ENCODE data around the gene YIF1B. TPM values are rescaled to one million over a fixed set of nuclear protein-coding genes. Genes with fewer than 3 reads are reported as not detected.
"Not testable (repeated sequence)": the region's sequence is repeated elsewhere in the genome, so short reads cannot be mapped to it uniquely, and the experiment has no call there.

The YIF1B gene
- total RNA-seq, 2 donors from 2014 or later: 70.3 TPM

- Mint-ChIP-seq H3K9me3 (no peaks in the 10 kb centered on the region), H3K36me3 (ENCODE audit: insufficient read depth in 2 of 2) (no peaks in the 10 kb centered on the region), H3K27ac (no peak overlapping the region), H3K4me1 (ENCODE audit: low read depth) (no peaks in the 10 kb centered on the region), H3K4me3 (no peak overlapping the region), H3K27me3 (ENCODE audit: low read depth) (peaks cover 6% of the 10 kb centered on the region)
- no peak for DNase-seq
- no peak for ATAC-seq (replicated peaks in 1 of 2)
These were observed 36.2 kb upstream of the YIF1B start for GRCh38 chr19:38351865-38352395.

- Mint-ChIP-seq H3K9me3 (no peaks in the 10 kb centered on the region), H3K27me3 (ENCODE audit: low read depth) (peaks cover 6% of the 10 kb centered on the region), H3K36me3 (ENCODE audit: insufficient read depth in 2 of 2) (no peaks in the 10 kb centered on the region), H3K4me1 (ENCODE audit: low read depth) (no peaks in the 10 kb centered on the region), H3K27ac (no peak overlapping the region), H3K4me3 (no peak overlapping the region)
- ATAC-seq (replicated peaks in 1 of 2) (no peak), DNase-seq (no peak)
These were observed 35.1 kb upstream of the YIF1B start for GRCh38 chr19:38350883-38351282.

GRCh38 chr19:38346837-38347236 is 31.1 kb upstream of the YIF1B start:
- no peaks in the 10 kb centered on the region for H3K4me1 Mint-ChIP-seq (ENCODE audit: low read depth)
- no peaks in the 10 kb centered on the region for H3K27me3 Mint-ChIP-seq (ENCODE audit: low read depth)
- no peak for DNase-seq
- H3K9me3 Mint-ChIP-seq: no peaks in the 10 kb centered on the region
- H3K4me3 Mint-ChIP-seq: no peak overlapping the region
- no peaks in the 10 kb centered on the region for H3K36me3 Mint-ChIP-seq (ENCODE audit: insufficient read depth in 2 of 2)
- ATAC-seq (replicated peaks in 1 of 2): no peak
- H3K27ac Mint-ChIP-seq: no peak overlapping the region

GRCh38 chr19:38340927-38341326 is 25.2 kb upstream of the YIF1B start:
- Mint-ChIP-seq H3K9me3 (no peaks in the 10 kb centered on the region), H3K27me3 (ENCODE audit: low read depth) (no peaks in the 10 kb centered on the region), H3K36me3 (ENCODE audit: insufficient read depth in 2 of 2) (peaks cover 0 to 1% of the 10 kb centered on the region in 2 donors), H3K27ac (no peak overlapping the region), H3K4me1 (ENCODE audit: low read depth) (peaks cover 12% of the 10 kb centered on the region), H3K4me3 (no peak overlapping the region)
- no peak for ATAC-seq (replicated peaks in 1 of 2)
- no peak for DNase-seq

GRCh38 chr19:38339011-38339410 is 23.3 kb upstream of the YIF1B start:
- H3K27me3 Mint-ChIP-seq (ENCODE audit: low read depth); H3K9me3 Mint-ChIP-seq; H3K36me3 Mint-ChIP-seq (ENCODE audit: insufficient read depth in 2 of 2); H3K27ac Mint-ChIP-seq; DNase-seq; ATAC-seq (replicated peaks in 1 of 2): not testable (repeated sequence)
- peaks cover 12% of the 10 kb centered on the region for H3K4me1 Mint-ChIP-seq (ENCODE audit: low read depth)
- peak overlapping the region in 1 of 2 donors; percentile 20 for H3K4me3 Mint-ChIP-seq

GRCh38 chr19:38337360-38337653 is 21.6 kb upstream of the YIF1B start:
- Mint-ChIP-seq H3K27ac (peak overlapping the region; percentile 95), H3K4me1 (ENCODE audit: low read depth) (peaks cover 12% of the 10 kb centered on the region), H3K27me3 (ENCODE audit: low read depth) (no peaks in the 10 kb centered on the region), H3K4me3 (peak overlapping the region; percentile 94 to 99), H3K9me3 (no peaks in the 10 kb centered on the region), H3K36me3 (ENCODE audit: insufficient read depth in 2 of 2) (peaks cover 0 to 1% of the 10 kb centered on the region in 2 donors)
- ATAC-seq (replicated peaks in 1 of 2) (no peak), DNase-seq (no peak)

GRCh38 chr19:38336638-38337359 is 21.1 kb upstream of the YIF1B start:
- Mint-ChIP-seq H3K27ac (peak overlapping the region; percentile 95), H3K4me3 (peak overlapping the region; percentile 94 to 99), H3K4me1 (ENCODE audit: low read depth) (peaks cover 12% of the 10 kb centered on the region), H3K9me3 (no peaks in the 10 kb centered on the region), H3K27me3 (ENCODE audit: low read depth) (no peaks in the 10 kb centered on the region), H3K36me3 (ENCODE audit: insufficient read depth in 2 of 2) (peaks cover 0 to 1% of the 10 kb centered on the region in 2 donors)
- ATAC-seq (replicated peaks in 1 of 2): peak; percentile 71
- peak; percentile 97 to 99 for DNase-seq

GRCh38 chr19:38335949-38336637 is 20.3 kb upstream of the YIF1B start:
- Mint-ChIP-seq H3K9me3 (no peaks in the 10 kb centered on the region), H3K4me1 (ENCODE audit: low read depth) (peaks cover 12% of the 10 kb centered on the region), H3K36me3 (ENCODE audit: insufficient read depth in 2 of 2) (peaks cover 0 to 1% of the 10 kb centered on the region in 2 donors), H3K4me3 (peak overlapping the region; percentile 94 to 99), H3K27ac (peak overlapping the region; percentile 95), H3K27me3 (ENCODE audit: low read depth) (no peaks in the 10 kb centered on the region)
- peak; percentile 97 to 99 for DNase-seq
- peak; percentile 78 for ATAC-seq (replicated peaks in 1 of 2)

GRCh38 chr19:38333245-38333644 is 17.5 kb upstream of the YIF1B start:
- no peaks in the 10 kb centered on the region for H3K9me3 Mint-ChIP-seq
- H3K27ac Mint-ChIP-seq: no peak overlapping the region
- H3K27me3 Mint-ChIP-seq (ENCODE audit: low read depth): no peaks in the 10 kb centered on the region
- DNase-seq: no peak
- H3K4me3 Mint-ChIP-seq: no peak overlapping the region
- peaks cover 6% of the 10 kb centered on the region for H3K4me1 Mint-ChIP-seq (ENCODE audit: low read depth)
- ATAC-seq (replicated peaks in 1 of 2): no peak
- H3K36me3 Mint-ChIP-seq (ENCODE audit: insufficient read depth in 2 of 2): no peaks in the 10 kb centered on the region

GRCh38 chr19:38331728-38332127 is 16.0 kb upstream of the YIF1B start:
- H3K9me3 Mint-ChIP-seq: no peaks in the 10 kb centered on the region
- ATAC-seq (replicated peaks in 1 of 2): no peak

GRCh38 chr19:38329651-38330050 is 13.9 kb upstream of the YIF1B start:
- ATAC-seq (replicated peaks in 1 of 2) (no peak), DNase-seq (no peak)
- Mint-ChIP-seq H3K27ac (no peak overlapping the region), H3K36me3 (ENCODE audit: insufficient read depth in 2 of 2) (peaks cover 3 to 10% of the 10 kb centered on the region in 2 donors), H3K27me3 (ENCODE audit: low read depth) (no peaks in the 10 kb centered on the region), H3K9me3 (no peaks in the 10 kb centered on the region), H3K4me1 (ENCODE audit: low read depth) (no peaks in the 10 kb centered on the region), H3K4me3 (no peak overlapping the region)

More at GRCh38 chr19:38331728-38332127, 16.0 kb upstream of the YIF1B start:
- Mint-ChIP-seq H3K27me3 (ENCODE audit: low read depth) (no peaks in the 10 kb centered on the region), H3K4me3 (no peak overlapping the region), H3K36me3 (ENCODE audit: insufficient read depth in 2 of 2) (peaks cover 3 to 7% of the 10 kb centered on the region in 2 donors), H3K4me1 (ENCODE audit: low read depth) (no peaks in the 10 kb centered on the region), H3K27ac (no peak overlapping the region)
- DNase-seq: no peak

- no peaks in the 10 kb centered on the region for H3K27me3 Mint-ChIP-seq (ENCODE audit: low read depth)
- no peaks in the 10 kb centered on the region for H3K9me3 Mint-ChIP-seq
- no peak overlapping the region for H3K4me3 Mint-ChIP-seq
- peaks cover 4% of the 10 kb centered on the region for H3K4me1 Mint-ChIP-seq (ENCODE audit: low read depth)
- no peak overlapping the region for H3K27ac Mint-ChIP-seq
- ATAC-seq (replicated peaks in 1 of 2): no peak
- peaks cover 3 to 10% of the 10 kb centered on the region in 2 donors for H3K36me3 Mint-ChIP-seq (ENCODE audit: insufficient read depth in 2 of 2)
- DNase-seq: no peak
These were observed 10.8 kb upstream of the YIF1B start for GRCh38 chr19:38326591-38326990.

GRCh38 chr19:38324431-38324830 is 8.7 kb upstream of the YIF1B start:
- peaks cover 3 to 10% of the 10 kb centered on the region in 2 donors for H3K36me3 Mint-ChIP-seq (ENCODE audit: insufficient read depth in 2 of 2)
- DNase-seq (no peak), ATAC-seq (replicated peaks in 1 of 2) (no peak)
- H3K27me3 Mint-ChIP-seq (ENCODE audit: low read depth): no peaks in the 10 kb centered on the region
- no peak overlapping the region for H3K27ac Mint-ChIP-seq
- no peaks in the 10 kb centered on the region for H3K9me3 Mint-ChIP-seq
- H3K4me1 Mint-ChIP-seq (ENCODE audit: low read depth): peaks cover 19% of the 10 kb centered on the region
- H3K4me3 Mint-ChIP-seq: no peak overlapping the region
